ENCODE measurements around the gene CCDC93.
"Not testable (repeated sequence)": the region's sequence is repeated elsewhere in the genome, so short reads cannot be mapped to it uniquely, and the experiment has no call there.

CCDC93 gene

GRCh38 chr2:118044854-118045253, 31.0 kb upstream of the CCDC93 start:
- DNase-seq, result no peak

DNA sequence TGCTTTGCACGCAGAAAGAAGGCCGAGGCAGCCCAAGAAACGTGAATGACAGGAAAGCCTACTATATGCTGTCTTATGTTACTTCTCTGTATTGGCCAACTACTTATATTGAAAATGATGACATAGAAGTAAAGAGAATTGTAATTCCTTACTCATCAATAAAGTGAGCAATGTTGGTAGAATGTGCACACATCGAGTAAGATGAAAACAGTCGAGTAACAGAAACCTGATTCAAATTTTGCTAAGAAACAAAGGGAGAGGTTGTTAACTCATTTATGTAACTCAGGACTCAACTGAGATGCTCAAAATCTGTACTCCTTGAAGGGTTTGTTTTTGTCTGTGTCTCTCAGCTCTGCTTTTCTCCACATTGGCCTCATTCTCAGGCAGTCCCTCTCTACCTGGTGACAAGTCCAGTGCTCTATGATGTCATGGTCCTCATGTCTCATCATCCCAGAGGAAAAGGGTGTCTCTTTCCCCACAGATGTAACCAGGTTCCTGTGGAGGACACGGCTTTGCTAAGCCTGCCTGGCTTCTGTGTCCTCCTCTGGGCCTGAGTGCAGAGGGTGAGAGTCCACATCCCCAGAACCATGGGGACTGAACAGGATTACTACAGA, 30.3 kb upstream of the CCDC93 start:
- no peak for DNase-seq

DNA sequence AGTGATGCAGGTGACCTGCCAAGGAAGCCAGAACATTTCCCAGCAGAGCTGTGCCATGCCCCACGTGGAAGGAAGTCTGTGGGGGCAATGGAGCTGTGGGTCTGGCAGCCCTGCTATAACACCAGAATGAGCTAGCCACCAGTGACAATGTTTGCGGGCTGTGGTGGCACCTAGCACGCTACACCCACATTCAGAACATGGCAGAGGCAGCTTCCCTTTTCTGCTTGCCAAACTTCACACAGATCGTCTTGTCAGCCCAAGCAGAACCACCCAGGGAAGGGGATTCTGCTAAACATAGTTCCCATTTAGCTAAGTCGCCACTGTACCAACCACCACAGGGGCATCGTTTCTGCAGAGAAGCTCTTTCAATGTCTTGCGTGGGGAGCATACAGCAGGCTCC, 27.0 kb upstream of the CCDC93 start:
- DNase-seq, result no peak

DNA sequence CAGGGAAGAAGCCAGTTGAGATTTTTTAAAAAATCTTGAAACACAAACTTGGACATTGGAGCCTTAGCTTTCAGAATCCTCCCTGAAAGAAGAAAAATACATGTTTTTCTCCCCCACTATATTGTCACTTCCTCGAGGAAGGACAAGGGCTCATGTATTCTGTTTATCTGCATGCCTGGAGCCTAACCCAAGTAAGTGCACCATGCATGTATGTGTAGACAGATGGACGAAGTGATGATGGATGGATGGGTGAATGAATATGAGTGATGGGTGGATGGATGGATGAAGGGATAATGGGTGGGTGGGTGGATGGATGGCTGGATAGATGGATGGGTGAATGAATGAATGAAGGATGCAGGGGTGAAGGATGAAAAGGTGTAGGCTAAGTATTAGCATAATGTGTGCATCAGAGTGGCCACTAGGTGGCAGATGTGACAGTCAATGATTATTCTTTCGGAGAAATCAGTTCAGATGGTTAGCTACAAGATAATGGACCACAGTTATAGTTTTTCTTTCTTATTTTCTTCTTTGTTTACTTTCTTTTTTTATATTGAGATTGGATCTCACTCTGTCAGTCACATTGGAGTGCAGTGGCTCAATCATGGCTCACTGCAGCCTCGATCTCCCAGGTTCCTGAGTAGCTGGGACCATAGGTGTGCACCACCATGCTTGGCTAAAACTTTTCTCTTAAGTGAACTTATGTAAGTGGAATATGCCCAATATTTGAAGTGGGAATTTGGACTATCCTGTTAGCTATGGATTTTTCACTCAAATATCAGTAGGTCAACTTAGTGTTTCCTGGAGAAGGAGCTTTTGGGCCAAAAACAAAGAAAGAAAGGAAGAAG, 18.5 kb upstream of the CCDC93 start:
- DNase-seq, result peak; percentile 27

- no peak for DNase-seq
Measured at GRCh38 chr2:118031566-118031965, 17.7 kb upstream of the CCDC93 start.

- DNase-seq, result no peak
Measured at GRCh38 chr2:118029025-118029424, 15.2 kb upstream of the CCDC93 start.

DNA sequence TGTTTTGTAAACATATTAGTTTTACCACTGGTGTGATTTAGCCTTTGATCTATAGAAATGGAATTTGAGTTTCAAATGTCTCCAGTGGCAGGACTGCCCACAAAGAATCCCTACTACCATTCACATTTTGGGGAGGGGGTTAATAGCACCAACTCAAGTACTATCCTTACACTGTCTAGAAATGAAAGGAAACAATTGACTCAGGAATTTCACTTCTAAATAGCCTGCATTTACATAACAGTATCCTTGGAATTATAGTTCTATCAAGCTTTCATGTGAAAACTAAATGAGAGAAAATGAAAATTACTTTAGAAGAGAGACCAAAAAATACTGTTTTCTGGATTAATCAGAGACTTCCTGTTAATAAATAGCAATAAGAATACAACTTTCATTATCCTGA, 7.5 kb upstream of the CCDC93 start:
- no peak for DNase-seq

GRCh38 chr2:118019821-118020220, 6.0 kb upstream of the CCDC93 start:
- DNase-seq, result no peak

DNA sequence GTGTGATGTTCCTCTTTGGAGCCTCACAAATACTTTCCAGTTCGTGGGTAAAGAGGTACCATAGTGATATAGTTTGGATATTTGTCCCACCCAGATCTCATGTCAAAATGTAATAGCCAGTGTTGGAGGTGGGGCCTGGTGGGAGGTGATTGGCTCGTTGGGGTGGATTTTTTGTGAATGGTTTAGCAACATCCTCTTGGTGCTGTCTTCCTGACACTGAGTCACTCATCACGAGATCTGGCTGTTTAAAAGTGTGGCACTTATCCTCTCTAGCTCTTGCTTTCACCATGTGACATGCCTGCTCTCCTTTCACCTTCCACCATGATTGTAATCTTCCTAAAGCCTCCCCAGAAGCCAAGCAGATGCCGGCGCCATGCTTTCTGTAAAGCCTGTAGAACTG, 3.0 kb upstream of the CCDC93 start:
- DNase-seq, result no peak

GRCh38 chr2:118015761-118016160, 1.9 kb upstream of the CCDC93 start:
- not testable (repeated sequence) for DNase-seq

DNA sequence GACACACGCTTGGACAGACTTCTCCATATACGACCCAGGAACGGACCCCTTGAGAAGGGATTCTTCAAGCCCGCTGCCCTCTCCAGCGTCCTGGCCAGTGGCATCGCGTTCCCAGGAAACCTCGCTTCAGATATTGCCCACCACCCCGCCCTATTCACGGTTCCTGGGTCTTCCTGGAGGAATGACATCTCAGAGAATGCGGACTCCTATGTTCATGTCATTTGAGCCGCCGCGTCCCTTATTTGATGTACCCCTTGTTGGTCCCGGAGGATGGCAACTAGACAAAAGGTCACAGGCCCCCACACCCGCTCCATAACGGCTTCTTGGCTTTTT, 588 bp upstream of the CCDC93 start:
- no peak for DNase-seq

GRCh38 chr2:118013221-118013723, 598 bp downstream of the CCDC93 start:
- DNase-seq, result peak; percentile 42

DNA sequence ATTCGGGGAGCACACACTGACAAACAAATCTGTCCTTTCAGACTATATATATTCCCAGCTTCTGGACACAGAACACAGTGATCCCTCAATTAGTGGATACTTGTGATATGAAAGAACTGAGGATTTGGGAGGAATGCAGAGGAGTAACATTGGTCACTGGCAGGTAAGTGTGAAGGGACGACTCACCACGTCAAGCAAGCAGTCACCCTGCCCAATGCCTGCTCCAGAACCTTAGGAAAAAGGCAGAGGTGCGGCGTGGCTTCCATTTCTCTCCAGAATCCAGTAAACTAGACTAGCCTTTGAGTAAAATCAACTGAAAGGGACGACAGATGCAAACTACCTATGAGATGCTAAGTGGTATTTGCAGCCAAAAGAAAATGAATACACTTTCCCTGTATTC, 1.1 kb downstream of the CCDC93 start:
- DNase-seq, result no peak

DNA sequence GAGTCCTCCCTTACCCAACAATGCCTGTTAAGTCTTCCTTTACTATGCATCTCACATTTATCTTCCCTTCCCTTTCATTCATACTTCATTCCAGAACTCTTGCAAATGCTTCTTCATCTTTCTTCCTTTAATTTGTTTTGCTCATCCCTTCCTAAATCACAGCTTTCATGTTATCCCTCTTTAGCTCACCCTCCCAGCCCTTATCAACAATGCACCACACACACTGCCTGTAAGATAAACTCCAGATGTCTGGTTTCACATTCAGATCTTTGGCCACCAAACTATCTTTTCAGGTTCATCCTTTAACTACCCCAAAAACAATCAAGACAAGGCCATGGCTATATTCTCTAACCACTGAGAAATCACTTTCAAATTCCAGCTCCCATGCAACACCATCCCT, 3.4 kb downstream of the CCDC93 start:
- no peak for DNase-seq

DNA sequence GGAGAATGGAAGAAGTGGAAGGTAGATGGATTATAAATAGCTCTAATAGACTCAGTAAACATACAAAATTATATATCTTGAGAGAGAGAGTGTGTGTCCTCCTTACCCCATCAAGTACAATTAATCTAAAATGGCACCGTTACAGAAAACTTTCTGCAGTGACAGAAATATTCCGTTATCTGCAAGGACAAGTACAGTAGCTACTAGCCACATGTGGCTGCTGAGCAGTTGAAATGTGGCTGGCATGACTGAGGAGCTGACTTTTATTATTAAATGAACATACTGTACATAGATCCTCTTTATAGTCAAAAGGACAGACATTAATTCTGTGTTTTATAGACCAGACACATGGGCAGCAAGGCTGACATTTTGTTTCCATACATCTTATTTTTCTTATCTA, 7.0 kb downstream of the CCDC93 start:
- DNase-seq, result no peak

DNA sequence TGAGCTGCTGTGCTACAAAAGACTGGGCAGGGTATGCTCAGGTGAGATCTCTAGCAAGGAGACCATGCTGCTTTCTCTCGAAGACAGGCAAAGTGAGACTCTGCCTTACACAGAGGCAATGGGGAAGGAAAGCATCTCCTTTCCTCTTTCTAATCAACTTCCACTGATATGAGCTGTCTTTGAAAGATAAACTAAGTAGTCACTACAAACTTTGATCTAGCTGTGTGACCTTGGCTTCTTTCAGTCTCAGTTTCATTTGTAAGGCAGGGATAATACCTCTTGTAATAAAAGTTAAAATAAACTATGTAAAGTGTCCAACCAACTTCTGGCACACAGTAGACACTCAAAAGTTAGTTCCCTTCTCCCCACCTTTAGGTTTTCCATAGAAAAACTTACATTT, 7.5 kb downstream of the CCDC93 start:
- no peak for DNase-seq

- peak; percentile 47 for DNase-seq
Measured at GRCh38 chr2:118003396-118003824, 10.5 kb downstream of the CCDC93 start.

DNA sequence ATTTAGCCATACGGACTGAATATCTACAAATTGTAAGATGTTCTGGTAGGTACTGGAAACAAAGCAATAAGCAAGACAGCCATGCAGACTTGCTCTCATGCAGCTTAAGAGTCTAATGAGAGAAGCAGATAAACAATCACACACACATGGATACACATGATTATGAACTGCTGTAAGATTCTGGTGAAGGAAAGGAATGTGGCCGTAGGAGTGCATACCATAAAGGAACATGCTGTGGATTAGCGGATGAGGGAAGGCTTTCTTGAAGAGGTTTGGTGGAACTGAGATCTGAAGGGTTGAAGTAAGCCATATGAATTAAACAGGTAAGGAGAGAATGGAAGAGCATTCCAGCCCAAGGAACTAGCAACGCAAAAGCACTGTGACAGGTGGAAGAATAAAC, 13.8 kb downstream of the CCDC93 start:
- DNase-seq, result no peak

DNA sequence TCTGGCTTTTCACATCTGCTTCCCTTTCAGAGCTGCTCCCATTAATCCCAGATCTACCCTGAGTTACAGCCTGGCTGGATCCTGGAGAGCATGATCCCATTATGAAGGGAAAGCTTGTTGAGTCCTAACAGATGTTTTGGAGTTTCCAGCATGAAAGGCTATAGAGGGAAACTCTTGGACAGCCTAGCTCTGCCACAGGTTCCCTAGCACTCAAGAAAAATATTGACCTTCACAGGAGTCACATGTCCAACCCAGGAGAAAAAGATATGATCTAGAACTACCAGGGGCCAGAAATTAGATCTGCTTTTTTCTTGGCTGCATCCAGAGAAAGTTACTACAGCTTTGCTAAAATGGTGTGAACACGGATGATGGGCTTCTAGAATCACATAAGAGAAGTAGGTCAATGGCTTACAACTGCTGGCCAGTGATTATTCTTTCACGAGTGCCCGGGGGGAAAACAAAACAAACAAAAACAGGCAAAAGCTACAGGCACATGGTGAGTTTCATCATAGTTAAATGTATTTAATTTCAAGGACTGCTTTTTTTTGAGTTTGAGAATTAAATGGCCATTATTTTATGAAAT, 15.9 kb downstream of the CCDC93 start:
- DNase-seq, result no peak

DNA sequence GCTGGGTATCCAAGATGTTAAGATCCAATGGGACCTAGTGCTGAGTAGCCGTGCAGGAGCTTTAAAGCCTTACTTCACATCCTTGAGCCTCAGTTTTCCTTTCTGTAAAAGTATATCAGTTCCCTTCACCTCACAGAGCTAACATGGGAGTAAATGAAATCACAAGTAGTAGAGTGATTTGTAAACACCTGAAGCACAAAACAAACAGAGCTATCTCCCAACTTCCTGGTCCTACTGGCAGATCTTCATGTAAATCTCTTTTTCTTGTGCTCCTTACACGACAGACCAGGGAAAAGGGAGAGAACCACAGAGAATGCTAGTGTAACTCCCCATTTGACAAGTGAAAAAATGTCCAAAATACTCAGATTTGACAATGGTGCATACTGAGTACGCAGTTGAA, 17.3 kb downstream of the CCDC93 start:
- DNase-seq, result no peak

GRCh38 chr2:117994729-117995128, 19.1 kb downstream of the CCDC93 start:
- no peak for DNase-seq

GRCh38 chr2:117989854-117990438, 23.9 kb downstream of the CCDC93 start:
- no peak for DNase-seq

DNA sequence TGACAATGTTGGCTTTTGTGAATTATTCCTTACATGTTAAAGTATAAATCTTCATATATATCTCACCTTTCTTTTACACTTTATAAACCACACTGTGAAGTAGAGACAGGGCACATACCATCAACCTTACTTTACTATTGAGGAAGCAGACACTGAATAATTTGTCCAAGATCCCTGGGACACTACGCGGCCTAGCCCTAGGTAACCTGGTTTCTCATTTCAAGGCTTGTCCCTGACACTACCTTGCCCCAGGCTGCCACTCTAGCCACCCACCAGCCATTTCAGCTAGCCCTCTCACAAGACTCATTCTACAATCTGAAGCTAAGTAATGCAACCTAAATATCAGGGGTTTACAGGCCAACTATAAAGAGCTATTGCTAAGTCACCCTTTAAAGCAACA, 26.7 kb downstream of the CCDC93 start:
- no peak for DNase-seq

DNA sequence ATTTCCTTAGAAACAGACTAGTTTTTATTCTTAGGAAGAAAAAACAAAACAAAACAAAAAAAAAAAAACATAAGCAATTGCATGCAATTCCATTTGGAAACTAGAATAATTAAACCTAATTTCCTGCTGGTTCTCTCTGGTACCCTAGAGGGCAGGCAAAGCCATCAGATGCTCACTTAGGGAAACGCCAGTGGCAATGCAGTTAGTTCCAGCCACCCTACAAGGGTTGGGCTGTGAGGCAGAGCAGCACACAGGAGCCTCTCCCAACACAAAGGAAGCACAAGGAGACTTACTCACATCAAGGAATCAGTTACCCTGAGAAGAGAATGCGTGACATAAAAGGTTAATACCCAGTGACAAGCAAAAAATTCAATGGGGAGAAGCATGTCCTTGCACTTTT, 28.8 kb downstream of the CCDC93 start:
- DNase-seq, result no peak

Data from femur (tissue), 1 donor.